Stimulated activated naive CD8-positive, alpha-beta T cell treated with anti-CD3 and anti-CD28 coated beads, Interleukin-15, amount 100 ng/mL, for 72 hours (primary cell): ENCODE results near the gene LZTS2.

Experiments used
- ATAC-seq: fragments of 150-1000 bp; cut with Tn5 transposase; 2 replicates; pipeline ENCODE4 v1.10.0; 2021; ENCODE audit warnings: mild to moderate bottlenecking, moderate library complexity
- DNase-seq, 2 donors: peaks; one replicate each; pipeline ENCODE4 v3.0.0; 2021 to 2022
- H3K27ac Mint-ChIP-seq, 2 donors: one replicate each; pipeline ENCODE4 v1.8.0; 2022; ENCODE audit warnings: mild to moderate bottlenecking in 2 of 2, mixed read lengths in 2 of 2, moderate library complexity in 2 of 2
- H3K27me3 Mint-ChIP-seq: one replicate; pipeline ENCODE4 v1.8.0; 2022; ENCODE audit warnings: mixed read lengths
- H3K4me1 Mint-ChIP-seq: one replicate; pipeline ENCODE4 v1.8.0; 2022; ENCODE audit warnings: mild to moderate bottlenecking, mixed read lengths
- H3K4me3 Mint-ChIP-seq, 2 donors: one replicate each; pipeline ENCODE4 v1.8.0; 2022; ENCODE audit warnings: mild to moderate bottlenecking in 2 of 2, mixed read lengths in 2 of 2, moderate library complexity in 1 of 2
- H3K9me3 Mint-ChIP-seq, 2 donors: one replicate each; pipeline ENCODE4 v1.8.0; 2022; ENCODE audit warnings: mixed read lengths in 2 of 2

Gene LZTS2

DNA sequence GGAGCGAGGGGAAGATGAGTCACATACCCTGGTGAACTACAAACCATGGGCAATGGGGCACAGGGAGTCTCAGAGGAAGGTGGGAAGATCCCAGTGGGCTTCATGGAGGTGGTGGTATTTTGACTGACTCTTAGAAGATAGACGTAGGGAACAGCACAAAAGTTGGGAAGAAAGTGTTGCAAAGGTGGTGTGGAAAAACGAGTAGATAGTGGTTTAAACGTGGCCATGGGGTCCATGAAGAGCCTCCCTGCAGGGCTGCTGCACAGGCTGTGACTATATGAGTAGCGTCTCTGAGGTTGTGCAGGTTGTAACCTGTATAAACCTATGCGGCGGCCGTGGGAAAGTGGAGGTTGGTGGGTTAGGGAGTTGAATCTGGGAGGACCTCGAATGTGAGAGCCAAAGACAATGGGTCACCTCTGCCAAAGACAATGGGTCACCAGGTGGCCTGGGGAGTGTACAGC is 13.8 kb downstream of the LZTS2 start:
- Mint-ChIP-seq H3K27ac (peak overlapping the region in 1 of 2 donors; percentile 89), H3K9me3 (no peaks in the 10 kb centered on the region), H3K4me1 (peaks cover 32% of the 10 kb centered on the region), H3K27me3 (peaks cover 53% of the 10 kb centered on the region), H3K4me3 (peak overlapping the region; percentile 21 to 34)
- no peak for ATAC-seq
- DNase-seq, result no peak

DNA sequence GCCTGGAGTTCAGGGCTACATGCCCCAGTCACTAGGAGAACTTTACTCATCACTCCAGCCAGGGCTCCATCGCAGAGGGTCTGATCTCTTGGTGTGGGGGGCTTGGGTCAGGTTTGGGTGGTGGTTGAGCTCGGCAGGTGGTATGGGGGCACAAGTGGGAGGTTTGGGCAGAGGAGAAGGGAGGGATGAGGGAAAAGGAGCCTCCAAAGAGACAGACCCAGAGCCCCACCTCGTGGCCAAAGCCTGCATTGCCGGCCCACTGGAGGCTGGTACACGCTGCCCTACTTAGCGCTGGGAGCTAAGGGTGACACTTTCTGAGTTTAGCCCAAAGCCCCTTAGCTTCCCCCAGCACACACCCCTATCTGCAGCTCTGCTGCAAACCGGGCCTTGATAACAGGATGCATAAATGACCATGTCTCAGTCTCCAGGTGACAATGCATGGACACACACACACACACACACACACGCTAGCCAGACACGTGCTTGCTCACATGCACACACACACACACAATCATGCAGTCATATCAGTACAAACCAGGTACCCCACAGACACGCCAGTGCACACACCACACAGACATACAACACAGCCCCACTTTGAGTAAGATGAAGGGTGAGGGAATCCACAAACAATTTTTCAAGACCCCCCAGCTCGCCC is 14.7 kb downstream of the LZTS2 start:
- H3K27me3 Mint-ChIP-seq, result peaks cover 63% of the 10 kb centered on the region
- ATAC-seq (no peak), DNase-seq (peak; percentile 69 to 72)
- peaks cover 39% of the 10 kb centered on the region for H3K4me1 Mint-ChIP-seq
- H3K27ac Mint-ChIP-seq, result no peak overlapping the region
- H3K9me3 Mint-ChIP-seq, result no peaks in the 10 kb centered on the region
- no peak overlapping the region for H3K4me3 Mint-ChIP-seq

DNA sequence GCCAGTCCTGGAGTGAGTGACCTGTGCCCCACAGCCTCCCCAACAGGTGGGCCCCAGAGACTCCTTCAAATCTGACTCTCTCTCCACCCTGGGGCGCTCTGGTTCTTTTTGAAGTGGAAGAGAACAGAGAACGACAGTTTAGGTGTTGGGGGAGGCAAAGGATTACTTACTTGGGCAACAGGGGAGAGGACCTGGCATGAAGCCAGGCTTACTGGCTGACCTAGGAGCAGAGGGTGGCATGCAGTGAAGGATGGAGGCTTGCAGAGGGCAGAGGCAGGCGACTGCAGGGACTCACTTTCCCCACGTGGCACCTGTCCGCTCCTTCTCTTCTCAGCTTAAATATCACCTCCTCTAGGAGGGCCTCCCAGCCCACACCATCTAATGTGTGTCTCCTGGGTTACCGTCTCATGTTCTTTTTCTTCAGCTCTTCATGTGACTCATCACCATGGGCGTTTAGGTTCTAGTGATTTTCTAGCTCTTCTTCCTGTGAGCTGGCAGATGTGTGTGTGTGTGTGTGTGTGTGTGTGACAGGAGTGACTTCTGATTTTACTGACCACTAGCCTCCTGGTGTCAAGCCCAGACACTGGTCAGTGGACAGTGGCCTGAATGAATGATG is 15.5 kb downstream of the LZTS2 start:
- Mint-ChIP-seq H3K27me3 (peaks cover 68% of the 10 kb centered on the region), H3K4me3 (no peak overlapping the region)
- ATAC-seq, result no peak

DNA sequence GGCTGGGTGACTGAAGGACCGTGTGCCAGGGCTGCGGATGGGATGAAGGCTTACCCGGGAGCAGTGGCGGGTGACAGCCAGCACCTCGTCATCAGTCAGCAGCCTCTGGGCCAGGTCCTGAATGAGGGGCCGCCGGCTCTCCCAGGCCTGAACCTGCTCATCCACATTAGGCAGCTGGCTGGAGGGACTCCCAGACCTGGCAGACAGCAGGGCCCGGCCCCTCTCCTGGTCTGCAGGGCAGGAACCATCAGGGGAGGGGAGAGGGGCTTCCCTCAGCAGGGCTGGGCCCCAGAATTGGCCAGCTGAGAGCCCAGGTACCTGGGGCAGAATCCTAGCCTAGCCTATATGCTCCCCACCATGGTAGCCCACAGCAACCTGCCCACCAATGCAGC is 16.0 kb downstream of the LZTS2 start:
- Mint-ChIP-seq H3K9me3 (no peaks in the 10 kb centered on the region), H3K4me3 (no peak overlapping the region), H3K27me3 (peaks cover 73% of the 10 kb centered on the region), H3K27ac (no peak overlapping the region), H3K4me1 (peaks cover 39% of the 10 kb centered on the region)
- ATAC-seq, result no peak
- no peak for DNase-seq

More for the DNA sequence above, 15.5 kb downstream of the LZTS2 start:
- Mint-ChIP-seq H3K4me1 (peaks cover 39% of the 10 kb centered on the region), H3K27ac (no peak overlapping the region), H3K9me3 (no peaks in the 10 kb centered on the region)
- no peak for DNase-seq

DNA sequence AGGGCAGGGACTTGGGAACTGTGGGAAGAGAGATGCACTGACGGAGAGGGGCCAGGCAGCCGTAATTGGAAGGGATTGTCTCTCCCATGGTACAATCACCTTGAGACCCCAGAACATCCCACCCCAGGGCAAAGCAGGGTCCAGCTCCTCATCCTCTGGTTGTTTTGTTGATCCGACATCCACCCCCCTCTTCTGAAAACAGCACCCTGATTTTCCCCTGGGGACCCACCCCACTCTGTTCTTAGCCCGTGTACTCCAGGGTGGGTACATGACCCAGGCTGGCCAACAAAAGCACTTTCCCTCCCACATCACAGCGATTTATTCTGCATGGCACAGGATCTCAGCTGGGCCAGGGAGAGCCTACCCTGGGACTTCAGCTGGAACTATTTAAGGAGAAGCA is 17.2 kb downstream of the LZTS2 start:
- peaks cover 39% of the 10 kb centered on the region for H3K4me1 Mint-ChIP-seq

DNA sequence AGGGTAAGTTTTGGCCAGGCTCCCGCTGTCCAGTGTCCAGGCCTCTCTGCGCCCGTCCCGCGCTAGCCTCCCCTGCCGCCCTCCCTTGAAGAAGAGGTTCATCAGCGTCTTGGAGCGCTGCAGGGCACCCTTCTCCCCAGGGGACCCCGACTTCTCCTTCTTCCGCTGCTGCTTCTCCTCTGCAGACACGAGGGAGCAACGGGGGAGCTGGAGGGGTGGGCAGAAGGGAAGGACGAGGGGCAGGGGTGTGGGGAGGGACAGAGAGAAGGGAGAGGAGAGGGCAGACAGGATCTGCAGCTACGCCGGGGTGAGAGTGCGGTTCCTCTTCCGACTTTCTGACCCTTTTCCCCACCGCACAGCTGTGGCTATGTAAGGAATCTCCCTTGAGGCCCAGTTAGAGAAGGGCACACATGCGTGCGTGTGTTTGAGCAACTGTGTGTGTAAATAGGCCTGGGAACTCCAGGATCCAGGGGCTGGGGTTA is 18.6 kb downstream of the LZTS2 start:
- H3K4me1 Mint-ChIP-seq, result peaks cover 32% of the 10 kb centered on the region
- H3K9me3 Mint-ChIP-seq, result no peaks in the 10 kb centered on the region
- peaks cover 86% of the 10 kb centered on the region for H3K27me3 Mint-ChIP-seq
- DNase-seq (no peak), ATAC-seq (peak; percentile 1)
- peak overlapping the region in 1 of 2 donors; percentile 16 for H3K27ac Mint-ChIP-seq
- peak overlapping the region in 1 of 2 donors; percentile 44 for H3K4me3 Mint-ChIP-seq

More for the DNA sequence above, 17.2 kb downstream of the LZTS2 start:
- DNase-seq, result no peak
- Mint-ChIP-seq H3K27me3 (peaks cover 84% of the 10 kb centered on the region), H3K27ac (no peak overlapping the region), H3K9me3 (no peaks in the 10 kb centered on the region), H3K4me3 (no peak overlapping the region)
- no peak for ATAC-seq

DNA sequence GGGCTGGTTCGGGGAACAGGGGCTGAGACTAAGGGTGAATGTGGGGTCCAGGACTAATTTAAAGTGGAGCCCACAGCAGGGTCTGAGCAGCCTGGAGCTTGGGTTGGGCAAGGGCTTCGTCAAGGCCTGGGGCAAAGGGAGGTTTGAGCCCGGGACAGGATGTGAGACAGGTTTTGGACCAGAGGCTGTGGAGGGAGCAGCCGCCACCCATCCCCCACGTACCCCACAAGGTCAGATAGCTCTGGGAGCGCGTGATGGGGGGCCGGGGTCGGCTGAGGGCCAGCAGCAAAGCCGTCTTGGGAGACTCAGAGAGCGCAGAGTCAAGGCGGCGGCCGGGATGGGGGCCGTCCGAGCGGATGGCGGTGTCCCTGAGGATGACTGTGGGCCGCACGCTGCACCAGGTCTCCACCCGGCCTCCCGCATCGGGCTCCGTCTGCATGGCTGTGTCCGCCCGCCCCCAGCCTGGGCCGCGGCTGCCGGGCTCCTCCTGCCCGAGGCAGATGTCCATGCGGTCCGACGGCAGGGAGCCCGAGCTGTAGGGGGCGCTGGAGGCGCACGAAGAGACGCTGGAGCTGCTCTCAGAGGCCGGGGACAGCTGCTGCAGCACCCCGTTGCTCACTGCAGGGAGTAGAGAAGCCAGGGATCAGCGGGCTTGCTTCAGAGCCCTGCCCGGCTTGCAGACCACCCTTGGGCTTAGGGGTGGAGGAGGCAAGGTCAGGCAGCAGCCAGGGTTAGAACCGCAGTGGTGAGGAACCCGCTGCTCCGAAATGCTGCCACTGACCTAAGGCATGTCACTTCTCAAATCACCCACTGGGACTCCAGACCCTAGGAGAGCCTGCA is 19.2 kb downstream of the LZTS2 start:
- Mint-ChIP-seq H3K9me3 (no peaks in the 10 kb centered on the region), H3K4me3 (peak overlapping the region in 1 of 2 donors; percentile 44), H3K4me1 (peaks cover 27% of the 10 kb centered on the region), H3K27ac (peak overlapping the region in 1 of 2 donors; percentile 16), H3K27me3 (peaks cover 82% of the 10 kb centered on the region)
- ATAC-seq (peak; percentile 88), DNase-seq (peak; percentile 78 to 82)

DNA sequence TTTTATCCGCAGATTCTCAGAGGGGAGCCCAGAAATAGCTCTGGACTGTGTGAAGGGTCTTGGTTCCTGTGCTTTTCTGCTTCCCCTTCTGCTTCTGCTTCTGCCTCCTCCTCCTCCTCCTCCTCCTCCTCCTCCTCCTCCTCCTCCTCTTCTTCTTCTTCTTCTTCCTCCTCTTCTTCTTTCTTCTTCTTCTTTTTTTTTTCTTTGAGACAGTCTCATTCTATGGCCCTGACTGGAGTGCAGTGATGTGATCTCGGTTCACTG is 19.8 kb downstream of the LZTS2 start:
- Mint-ChIP-seq H3K9me3 (no peaks in the 10 kb centered on the region), H3K4me1 (peaks cover 22% of the 10 kb centered on the region), H3K4me3 (no peak overlapping the region), H3K27me3 (peaks cover 76% of the 10 kb centered on the region), H3K27ac (no peak overlapping the region)
- no peak for ATAC-seq
- DNase-seq, result no peak

DNA sequence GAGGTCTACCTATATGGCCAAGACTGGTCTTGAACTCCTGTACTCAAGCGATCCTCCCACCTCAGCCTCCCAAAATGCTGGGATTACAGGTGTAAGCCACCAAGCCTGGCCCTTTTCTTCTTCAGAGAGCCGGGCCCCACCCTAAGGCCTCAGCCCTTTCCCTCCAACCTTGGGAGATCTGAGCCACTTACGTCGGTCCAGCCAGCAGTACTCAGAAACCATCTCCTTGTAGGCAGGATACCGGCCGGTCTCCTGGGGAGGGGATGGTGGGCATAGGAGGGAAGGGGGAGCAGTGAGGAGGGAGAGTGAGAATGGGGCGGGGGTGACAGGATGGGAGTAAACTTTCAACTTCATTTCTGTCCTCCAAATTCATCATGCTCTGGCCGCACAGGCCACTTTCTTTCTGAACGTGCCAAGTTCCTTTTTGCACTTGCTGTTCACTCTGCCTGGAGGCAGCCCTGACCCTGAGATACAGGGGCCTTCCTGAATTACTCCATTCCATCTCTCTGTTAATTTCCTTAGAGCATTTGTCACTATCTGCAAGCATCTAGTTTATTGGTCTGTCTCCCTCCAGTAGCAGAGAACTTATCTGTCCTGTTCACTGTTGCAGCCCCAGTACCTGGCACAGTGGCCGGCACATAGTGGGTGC is 20.9 kb downstream of the LZTS2 start:
- Mint-ChIP-seq H3K4me1 (peaks cover 10% of the 10 kb centered on the region), H3K27me3 (peaks cover 65% of the 10 kb centered on the region), H3K4me3 (no peak overlapping the region), H3K9me3 (no peaks in the 10 kb centered on the region), H3K27ac (no peak overlapping the region)
- ATAC-seq, result no peak
- no peak for DNase-seq

DNA sequence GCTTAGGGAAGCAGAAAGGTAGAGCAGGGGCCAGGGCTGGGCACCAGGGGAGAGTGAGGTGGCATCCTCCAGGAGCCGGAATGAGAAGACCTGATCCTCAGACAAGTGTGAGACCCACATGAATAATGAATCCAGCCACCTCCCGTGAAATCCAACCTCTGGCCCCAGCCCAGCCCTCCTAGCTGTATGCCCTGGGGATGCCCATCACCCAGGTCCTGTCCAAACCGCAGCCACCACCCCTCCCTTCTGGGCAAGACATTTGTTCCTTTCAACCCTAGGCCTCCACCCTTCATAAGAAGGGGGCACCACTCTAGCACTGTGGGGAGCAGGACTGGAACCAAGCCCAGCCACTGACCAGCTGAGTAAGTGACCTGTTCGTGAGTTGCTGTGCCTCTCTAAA is 21.6 kb downstream of the LZTS2 start:
- peaks cover 58% of the 10 kb centered on the region for H3K27me3 Mint-ChIP-seq
- DNase-seq, result no peak
- H3K27ac Mint-ChIP-seq, result no peak overlapping the region
- no peak overlapping the region for H3K4me3 Mint-ChIP-seq
- ATAC-seq, result no peak
- peaks cover 10% of the 10 kb centered on the region for H3K4me1 Mint-ChIP-seq
- H3K9me3 Mint-ChIP-seq, result no peaks in the 10 kb centered on the region

DNA sequence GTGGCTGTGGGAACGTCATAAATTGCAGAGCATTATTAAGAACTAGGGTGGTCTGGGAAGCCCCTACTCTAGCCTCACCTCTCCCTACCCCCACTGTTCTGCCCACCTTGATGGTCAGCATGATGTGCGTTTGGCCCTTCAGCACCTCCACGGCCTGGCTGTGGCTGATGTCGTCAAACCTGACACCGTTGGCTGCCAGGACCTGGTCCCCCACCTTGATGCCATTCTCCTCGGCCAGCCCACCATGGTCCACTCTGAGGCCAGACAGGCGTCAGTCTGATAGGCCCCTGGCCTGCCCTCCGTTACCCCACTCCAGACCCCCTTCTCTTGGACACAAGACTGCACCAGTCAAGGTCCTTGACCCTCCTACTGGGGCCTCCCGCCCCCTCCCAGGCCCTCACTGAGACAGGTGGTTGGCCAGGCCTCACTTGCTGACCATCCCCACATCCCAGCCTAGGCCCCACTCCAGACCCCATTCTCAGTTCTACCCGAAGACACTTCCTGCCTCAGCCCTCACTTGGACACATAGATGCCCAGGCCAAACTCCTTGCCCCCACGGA is 22.2 kb downstream of the LZTS2 start:
- peaks cover 10% of the 10 kb centered on the region for H3K4me1 Mint-ChIP-seq
- no peak overlapping the region for H3K27ac Mint-ChIP-seq
- H3K9me3 Mint-ChIP-seq, result no peaks in the 10 kb centered on the region
- ATAC-seq (no peak), DNase-seq (no peak)
- H3K4me3 Mint-ChIP-seq, result no peak overlapping the region
- H3K27me3 Mint-ChIP-seq, result peaks cover 52% of the 10 kb centered on the region

DNA sequence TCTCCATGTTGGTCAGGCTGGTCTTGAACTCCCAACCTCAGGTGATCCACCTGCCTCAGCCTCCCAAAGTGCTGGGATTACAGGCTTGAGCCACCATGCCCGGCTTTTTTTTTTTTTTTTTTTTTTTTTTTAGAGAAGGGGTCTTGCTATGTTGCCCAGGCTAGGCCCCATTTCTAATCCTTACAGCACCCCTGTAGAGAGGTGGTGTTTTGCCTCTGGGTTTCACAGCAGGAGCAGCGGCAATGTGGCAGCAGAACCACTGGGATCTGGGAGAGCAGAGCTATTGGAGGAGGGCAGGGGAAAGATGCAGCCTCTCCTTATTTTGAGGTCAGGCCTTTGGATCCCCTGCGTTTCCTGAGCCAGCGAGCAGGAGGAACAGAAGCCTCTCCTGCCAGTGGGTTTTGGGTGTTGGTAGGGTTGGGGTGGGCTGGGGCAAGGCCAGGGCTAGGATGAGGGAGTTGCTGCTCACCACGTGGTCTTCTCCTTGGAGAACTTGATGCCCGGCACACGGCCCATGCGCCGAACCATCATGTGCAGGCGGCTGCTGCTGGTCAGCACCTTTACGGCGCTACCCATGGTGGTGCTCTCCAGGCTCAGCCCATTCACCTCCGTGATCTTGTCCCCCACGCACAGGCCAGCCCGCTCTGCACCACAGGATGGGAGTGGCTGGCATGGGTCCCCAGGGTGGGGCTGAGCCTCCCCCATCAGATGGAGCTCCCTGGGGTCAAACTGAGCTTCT is 23.5 kb downstream of the LZTS2 start:
- Mint-ChIP-seq H3K4me1 (peaks cover 9% of the 10 kb centered on the region), H3K27ac (no peak overlapping the region), H3K9me3 (no peaks in the 10 kb centered on the region), H3K27me3 (peaks cover 49% of the 10 kb centered on the region), H3K4me3 (no peak overlapping the region)
- DNase-seq (no peak), ATAC-seq (no peak)

DNA sequence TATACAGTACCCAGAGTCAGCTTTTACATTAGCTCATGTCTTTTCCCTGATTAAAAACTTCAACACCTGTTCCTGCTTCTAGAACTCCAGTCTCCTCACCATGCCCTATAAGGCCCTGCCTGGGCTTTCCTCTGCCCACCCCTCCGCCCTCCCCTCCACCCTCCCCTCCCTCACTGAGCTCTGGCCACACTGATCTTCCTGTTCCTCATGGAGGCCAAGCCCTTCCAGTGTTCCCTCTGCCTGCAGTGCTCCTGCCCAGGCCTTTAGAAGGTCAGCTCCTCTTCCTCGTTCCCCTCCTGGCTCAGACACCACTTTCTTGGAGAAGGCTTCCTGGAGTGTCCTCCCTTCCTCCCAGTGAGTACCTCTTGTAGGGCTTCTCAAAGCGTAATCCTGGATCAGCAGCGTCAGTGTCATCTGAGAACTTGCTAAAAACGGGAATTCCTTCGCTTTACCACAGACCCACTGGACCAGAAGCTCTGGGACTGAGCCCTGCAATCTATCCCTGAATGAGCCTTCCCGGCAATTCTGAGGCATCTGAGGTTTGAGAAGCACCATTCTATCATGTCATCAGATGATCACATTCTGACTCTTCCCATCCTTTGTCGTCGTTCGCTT is 27.6 kb downstream of the LZTS2 start:
- Mint-ChIP-seq H3K27me3 (peaks cover 31% of the 10 kb centered on the region), H3K4me1 (peaks cover 13% of the 10 kb centered on the region), H3K4me3 (no peak overlapping the region), H3K27ac (peak overlapping the region in 1 of 2 donors; percentile 53), H3K9me3 (no peaks in the 10 kb centered on the region)
- ATAC-seq, result no peak
- DNase-seq, result no peak

DNA sequence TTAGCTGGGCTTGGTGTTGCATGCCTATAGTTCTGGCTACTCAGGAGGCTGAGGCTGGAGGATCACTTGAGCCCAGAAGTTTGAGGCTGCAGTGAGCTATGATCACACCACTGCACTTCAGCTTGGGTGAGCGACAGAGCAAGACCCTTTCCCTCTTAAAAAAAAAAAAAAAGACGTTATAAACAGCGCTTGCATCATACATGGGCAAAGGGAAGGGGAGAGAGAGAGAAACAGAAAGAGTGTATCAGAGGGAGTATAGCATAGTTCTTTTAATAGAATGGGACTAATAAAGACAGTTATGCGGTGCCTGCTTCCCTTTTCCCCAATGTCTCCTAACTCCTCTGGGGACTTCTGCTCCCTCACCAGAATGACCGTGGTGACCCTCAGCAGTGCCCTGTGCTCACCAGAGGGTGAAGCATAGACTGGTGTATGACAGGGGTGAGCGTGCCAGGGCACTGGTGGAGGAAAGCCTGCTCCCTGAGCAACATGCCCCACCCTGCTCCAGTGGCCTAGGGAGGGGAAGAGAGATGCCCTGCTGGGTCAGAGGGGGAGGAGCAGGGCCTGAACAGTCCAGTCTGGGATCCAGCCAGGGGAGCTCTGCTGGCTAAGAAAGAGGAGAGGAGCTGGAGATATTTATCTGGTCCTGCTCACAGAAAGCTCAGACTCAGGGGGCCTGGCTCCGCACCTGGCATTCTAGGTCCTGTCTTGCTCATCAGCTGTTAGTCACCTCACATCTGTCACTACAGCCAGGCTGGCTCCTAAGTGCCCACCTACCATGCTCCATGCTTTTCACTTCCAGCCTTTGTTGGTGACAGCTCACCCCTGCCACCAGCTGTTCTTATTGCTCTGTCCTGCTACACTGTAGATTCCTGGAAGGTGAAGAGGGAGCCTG is 29.1 kb downstream of the LZTS2 start:
- Mint-ChIP-seq H3K4me3 (no peak overlapping the region), H3K27me3 (peaks cover 31% of the 10 kb centered on the region), H3K4me1 (peaks cover 28% of the 10 kb centered on the region), H3K9me3 (no peaks in the 10 kb centered on the region), H3K27ac (no peak overlapping the region)
- no peak for ATAC-seq
- no peak for DNase-seq
